CD4-positive, alpha-beta T cell treated with Interleukin-6 for 4 hours (primary cell): ENCODE data around the gene UBAC2.

Experiments used
- DNase-seq: peaks from one replicate; pipeline ENCODE4 v3.0.0-alpha.2; 2020; ENCODE audit warnings: mixed read lengths

UBAC2 gene

DNA sequence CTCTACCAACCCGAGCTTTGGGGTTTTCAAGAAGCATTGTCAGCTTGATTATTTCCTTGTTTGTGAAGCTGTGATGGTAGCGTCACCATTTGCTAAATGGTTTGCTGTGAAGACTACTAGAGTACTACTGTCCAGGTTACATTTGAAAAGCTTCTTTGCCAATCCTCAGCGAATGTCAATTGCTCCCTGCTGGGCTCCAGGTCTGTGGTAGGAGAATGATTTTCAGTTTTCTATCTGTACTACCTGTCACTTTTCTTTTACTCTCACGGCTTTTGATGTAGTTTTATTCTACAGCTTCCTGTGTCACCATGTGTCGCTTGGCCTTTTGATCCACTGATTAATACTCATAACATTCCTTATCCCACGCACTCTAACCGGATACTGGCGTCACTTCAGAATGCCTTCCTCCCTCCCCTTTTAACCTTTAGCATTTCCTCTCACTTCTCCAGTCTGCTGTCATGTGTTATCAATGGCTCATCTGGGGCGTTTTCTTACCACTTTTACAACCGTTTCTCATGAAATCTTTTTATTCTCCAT, 114.1 kb downstream of the UBAC2 start:
- DNase-seq, result peak; percentile 65

DNA sequence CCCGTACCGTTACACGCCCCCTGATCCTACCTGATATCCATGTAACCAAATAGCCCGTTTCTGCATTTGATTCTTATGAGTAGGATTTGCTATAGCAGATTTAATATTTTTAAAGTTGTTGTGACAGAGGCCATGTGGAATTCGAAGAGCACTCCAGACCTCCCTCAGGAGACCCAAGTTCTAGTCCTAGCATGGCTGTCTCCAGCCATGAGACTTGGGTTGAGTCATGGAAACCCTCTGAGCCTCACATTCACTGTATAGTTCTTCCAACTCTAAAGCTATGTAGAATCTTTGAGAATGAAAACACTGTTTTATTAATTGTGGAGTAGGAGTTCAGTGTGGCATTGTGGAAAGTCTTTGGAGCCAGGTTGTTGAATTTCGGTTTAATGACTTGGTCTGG, 114.5 kb downstream of the UBAC2 start:
- DNase-seq, result no peak

DNA sequence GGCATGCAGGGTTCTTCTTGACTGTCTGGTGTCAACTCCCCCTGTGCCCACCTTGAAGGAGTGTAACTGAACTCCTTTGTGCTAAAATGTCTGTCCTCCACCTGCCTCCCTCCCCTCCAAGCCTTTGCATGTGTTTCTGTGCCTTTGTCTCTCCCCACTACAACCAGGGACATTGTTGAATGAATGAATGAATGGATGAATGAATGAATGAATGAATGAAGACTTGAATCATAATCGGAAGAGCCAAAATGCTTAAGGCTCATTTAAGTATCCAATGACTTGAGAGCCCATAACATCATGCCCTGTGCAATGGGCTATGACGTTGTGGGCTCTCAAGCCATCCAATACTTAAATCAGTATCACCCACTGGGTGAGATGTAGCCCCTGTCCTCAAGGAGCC, 115.6 kb downstream of the UBAC2 start:
- DNase-seq, result no peak

DNA sequence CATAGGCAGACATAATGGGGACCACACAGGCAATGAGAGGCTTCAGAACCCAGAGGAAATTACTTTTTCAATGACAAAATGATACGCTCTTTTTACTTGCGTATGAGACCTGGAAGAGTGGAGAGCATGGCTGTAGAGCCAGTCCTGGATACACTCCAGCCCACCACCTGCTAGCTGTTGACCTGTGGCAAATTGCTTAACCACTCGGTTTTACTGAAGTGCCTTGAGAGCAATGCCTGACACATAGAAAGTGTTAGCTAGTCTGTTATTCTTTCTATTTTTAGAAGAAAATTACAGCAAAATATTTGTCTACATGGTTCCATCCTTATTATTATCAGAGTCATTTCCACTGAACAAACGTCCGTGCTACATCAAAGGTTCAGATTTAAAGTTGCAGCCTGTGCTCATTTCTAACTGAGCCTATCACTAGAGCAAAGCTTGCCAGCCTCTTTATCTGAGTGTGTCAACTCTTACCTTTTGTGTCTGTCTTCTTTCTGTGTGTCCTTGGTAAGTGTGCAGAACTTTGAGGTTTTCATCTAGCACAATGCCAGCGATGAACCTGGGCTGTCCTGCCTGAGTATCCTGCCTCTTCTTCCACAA, 116.1 kb downstream of the UBAC2 start:
- DNase-seq, result no peak

DNA sequence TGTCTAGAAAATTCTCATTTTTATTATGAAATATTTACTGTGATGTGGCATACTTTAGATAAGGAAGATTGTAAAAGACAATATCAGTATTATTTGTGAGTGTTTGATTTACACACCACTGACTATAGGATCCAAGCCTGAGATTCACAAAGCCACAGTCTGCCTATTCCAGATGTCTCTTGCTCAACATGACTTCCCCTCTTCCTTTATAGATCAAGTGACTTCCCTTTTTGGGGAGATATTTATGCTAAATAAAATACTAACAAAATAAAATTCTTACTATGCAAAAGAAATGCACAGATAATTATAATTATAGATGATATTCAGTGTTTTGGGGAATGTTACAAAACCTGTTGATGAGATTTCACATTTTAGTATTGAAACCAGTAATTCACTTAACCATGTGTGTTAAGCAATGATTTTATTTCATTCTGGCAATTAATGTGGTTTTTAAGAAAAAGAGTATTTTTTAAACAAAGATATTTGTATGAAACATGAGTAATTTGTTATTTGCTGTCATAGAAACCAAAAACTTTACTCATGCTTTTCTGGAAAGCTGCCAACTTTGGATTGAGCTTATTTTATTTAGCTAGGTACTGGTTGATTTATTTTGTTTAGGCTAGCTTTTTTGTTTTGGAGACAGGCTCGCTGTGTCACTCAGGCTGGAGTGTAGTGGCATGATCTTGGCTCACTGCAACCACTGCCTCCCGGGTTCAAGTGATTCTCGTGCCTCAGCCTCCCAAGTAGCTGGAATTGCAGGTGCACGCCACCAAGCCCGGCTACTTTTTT, 120.2 kb downstream of the UBAC2 start:
- DNase-seq, result peak; percentile 49

DNA sequence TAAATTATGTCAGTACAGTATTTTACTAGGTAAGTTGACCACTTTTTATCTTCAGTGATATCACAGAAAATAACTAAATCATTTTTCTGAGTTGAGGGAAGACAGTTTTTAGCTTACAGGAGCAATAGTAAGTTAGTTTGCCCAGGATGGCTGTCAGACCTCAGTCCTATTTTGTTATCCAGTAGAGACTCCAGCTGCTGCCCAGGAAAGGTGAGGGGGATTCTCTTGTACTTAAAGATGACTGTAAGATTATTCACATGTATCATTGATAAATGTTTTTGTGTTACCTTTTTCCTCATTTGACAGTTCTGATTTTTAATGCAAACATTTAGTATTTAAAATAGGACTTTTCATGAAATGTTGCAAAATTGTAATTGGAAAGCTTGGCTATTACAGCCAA, 121.1 kb downstream of the UBAC2 start:
- DNase-seq, result no peak

DNA sequence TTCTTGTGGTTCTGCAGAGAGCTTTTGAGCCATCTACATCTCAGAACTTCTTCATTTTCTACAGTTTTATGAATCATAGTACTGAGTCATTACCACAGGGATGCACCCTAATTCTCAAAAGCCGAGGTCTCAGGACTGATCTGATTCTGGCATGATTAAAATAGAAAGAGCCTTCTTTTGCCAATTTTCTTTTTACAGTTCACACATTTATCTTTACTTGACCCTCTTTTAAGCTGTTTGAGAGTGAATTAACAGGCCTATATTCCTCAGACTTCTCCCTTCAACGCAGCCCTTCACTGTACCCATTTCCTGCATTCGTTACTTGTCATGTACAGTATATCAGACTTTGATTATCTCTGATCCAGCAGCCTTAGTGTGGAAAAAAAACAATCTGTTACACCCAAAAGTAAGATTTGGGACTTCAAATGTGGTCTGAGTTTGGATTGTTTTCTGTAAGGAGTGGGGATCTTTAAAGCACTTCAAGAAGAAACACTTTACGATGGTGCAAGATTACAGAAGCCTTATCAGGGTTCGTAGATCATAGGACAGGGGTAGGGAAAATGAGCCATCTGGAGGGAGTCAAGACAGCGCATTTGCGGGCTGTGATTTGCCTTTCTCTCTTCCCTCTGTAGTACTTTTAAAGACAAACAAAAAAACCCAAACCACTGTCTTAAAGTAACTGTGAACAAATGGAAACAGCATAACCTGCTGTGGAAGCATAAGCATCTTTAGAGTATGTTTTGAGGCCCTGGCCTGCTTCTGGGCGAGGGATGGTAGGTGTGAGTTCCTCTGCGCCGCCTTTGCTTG, 121.8 kb downstream of the UBAC2 start:
- DNase-seq, result peak; percentile 53

DNA sequence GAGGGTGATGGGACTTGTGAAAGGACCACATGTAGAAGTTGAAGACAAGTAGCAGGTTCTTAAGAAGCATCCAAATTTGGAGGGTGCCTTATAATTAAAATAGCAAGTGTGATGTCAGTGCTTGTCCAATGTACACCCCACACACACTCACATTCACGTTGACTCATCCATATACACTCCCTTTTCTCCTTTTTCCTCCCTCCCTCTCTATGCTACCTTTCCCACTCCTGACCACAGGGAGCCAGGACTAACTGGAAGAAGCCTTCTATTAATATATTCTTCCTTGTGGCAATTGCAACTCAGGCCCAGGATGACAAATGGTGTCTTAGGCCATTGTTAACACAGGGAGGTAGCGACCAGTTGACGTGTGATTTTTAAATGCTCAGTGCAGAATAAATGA, 122.8 kb downstream of the UBAC2 start:
- DNase-seq, result no peak

DNA sequence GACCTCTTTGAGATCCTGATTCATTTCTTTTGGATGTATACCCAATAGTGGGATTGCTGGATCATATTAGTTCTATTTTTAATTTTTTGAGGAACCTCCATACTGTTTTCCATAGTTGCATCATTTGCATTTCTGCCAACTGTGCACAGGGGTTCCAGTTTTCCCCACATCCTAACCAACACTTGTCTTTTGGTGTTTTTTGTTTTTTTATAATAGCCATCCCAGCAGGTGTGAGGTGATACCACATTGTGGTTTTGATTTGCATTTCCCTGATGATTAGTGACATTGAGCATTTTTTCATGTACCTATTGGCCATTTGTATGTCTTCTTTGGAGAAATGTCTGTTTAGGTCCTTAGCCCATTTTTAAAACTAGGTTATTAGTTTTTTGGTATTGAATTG, 125.4 kb downstream of the UBAC2 start:
- DNase-seq, result no peak

DNA sequence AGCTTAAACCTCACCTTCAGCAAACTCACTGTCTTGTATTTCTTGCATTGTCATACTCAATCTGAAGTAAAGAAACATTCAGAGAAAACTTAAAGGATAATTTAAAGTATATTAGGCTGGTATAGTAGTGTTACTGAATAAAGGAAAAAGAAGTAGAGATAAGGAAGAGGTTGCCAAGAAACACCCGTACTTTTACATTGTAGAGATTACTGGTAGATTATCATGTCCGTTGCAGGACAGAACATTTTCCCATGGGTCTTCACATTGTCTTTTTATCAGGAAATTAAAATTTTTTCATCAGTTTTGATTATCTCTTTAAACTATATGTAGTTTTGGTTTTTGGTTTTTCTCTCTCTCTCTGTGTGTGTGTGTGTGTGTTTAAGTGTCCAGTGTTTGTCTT, 126.5 kb downstream of the UBAC2 start:
- DNase-seq, result no peak

DNA sequence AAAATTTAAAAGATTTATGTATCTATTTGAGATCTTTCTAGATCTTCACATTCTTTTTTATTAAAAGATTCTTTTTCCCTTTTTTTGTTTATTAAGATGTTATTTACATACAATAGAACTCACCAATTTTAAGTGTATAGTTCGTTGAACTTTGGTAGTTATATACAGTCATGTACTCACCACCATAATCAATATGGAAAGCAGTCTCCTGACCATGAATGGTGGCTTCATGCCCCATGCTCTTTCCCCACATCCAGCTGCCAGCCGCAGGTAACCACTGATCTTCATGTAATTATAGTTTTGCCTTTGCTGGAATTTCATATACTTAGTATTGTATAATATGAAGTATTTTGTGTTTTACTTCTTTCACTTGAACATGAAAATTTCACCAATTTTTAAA, 127.1 kb downstream of the UBAC2 start:
- DNase-seq, result no peak

DNA sequence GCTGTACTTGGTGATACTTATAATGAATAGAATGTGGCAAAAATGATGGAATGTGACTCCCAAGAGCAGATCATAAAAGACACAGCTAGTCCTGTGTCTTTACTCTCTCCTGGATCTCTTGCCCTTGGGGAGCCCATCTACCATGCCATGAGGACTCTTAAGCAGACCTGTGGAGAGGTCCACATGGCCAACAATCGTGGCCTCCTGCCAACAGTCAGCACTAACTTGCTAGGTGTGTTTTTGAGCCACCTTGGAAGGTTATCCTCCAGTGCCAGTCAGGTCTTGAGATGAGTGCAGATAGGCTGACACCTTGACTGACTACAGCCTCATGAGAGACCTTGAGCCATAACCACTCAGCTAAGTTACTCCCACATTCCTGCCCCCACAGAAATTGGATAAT, 128.8 kb downstream of the UBAC2 start:
- no peak for DNase-seq

DNA sequence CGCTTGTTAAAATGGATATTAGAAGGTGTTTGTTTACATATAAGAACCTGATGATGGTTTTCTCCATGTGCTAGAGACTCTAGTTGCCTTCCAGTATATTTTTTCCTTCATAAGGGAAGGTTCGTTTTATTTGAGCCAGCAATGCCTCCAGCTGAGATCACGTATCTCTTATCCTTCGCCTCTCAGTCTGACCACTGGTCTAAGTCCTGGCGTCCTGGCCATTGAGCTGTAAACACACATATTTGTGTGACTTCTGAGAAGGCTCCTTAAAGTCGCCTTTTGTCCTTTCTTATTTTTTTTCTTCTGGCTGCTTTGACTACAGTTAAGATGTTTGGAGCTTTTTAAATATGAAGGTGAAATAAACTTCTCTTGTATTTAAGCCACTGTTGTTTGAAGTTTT, 130.3 kb downstream of the UBAC2 start:
- no peak for DNase-seq

DNA sequence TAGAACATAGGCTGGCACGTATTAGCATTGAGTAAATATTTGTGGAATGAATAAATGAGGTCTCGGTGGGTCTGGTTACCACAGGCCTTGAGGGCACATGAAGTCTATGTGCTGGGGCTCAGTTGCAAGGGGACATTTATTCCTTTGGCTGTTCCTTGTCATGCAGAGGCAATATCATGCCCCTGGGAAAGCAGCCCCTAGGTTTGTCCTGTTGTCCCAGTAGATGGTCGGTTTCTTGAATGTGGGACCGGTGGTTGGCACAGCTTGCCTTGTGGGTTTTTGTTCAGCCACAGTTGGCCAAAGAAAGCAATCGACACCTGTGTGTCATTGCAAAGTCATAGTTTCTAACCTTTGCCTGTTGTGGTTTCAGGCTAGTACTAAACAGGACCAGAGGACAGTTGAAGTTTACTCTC, 131.2 kb downstream of the UBAC2 start:
- DNase-seq, result no peak

DNA sequence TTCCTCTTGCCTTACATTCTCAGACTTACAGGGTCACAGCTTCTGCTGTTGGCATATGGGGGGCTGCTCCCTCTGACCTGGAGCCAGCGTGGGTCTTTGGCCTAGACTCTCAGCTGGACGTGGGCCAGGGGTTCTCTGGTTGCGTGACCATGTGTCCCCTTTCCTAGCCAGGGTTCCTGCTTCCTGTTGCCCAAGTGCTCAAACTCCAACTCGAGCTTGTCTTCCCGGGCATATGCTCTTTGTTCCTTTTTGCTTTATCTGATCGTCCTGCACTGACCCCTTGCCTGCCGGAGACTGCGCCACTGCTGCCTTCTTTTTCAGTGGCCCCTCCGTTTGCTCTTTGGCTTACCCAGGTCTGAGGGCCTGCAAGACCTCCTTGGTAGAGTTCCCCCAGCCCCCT, 131.8 kb downstream of the UBAC2 start:
- DNase-seq, result no peak

DNA sequence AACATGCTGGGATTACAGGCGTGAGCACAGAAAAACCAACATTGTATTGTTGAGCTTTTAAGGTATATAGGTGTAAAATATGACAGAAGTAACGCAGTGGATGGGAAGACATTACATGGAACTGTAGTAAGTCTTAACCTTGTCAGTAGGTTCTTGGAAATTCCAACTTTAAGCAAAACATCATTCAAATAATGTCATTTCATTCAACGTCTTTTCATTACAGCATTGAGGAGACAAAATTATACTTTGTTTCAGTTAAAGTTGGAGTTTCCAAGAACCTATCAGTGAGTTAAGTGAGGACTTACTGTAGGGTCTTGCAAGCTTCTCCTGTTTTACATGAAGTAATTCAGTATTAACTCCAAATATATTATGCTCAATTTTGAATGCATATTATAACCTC, 133.6 kb downstream of the UBAC2 start:
- no peak for DNase-seq

DNA sequence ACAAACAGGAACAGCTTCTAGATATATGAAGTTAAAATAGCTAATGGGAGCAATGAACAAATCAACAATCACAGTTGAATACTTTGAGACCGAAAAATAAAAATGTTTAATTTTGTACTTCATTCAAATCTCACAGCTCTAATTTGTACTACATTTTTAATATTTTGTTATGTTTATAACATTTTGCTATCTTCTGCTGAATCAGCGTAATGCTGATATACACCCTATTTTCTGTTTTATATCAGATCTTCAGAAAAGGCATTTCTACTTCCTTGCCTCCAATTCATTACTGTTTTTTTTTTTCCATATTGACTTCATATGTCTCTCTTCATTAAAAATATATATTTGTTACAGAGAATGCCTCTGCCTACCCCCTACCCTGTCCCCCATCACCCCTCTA, 134.4 kb downstream of the UBAC2 start:
- no peak for DNase-seq

DNA sequence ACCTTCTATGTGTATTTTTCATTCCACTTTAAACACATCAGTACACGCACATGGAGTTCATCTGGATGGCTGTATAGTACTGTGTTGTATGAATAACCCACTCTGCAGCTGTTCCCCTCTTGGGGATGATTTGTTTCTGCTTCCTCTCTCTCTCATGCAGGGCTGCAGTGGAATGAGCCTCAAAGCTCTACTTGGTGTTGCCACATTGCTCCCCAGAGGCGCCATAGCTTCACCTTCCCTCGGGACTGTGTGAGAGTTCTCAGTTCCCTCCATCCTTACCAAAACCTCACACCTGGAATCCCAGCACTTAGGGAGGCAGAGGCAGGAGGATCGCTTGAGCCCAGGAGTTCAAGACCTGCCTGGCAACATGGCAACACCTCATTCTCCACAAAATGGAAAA, 134.9 kb downstream of the UBAC2 start:
- DNase-seq, result no peak

DNA sequence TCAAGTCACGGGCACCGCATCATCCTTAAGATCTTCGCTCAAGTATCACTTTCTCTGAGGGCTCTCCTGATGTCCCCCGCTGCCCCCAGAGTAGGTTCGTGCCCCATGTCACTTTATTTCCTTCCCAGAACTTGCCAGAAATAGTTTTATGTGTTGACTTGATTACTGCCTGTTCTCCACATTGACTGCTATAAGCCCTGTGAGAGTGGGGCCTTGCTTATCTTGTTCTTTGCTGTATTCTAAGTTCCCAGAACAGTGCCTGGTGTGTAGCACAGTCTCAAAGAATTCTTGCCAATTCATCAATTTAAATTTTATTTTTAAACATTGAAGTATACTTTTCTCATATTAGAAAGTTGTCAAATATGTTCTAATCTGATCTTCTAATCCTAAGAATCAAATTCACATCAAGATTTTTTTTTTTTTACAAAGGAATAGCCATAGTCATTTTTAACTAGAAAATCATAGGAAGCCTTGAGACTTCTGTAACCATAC, 138.6 kb downstream of the UBAC2 start:
- DNase-seq, result no peak

DNA sequence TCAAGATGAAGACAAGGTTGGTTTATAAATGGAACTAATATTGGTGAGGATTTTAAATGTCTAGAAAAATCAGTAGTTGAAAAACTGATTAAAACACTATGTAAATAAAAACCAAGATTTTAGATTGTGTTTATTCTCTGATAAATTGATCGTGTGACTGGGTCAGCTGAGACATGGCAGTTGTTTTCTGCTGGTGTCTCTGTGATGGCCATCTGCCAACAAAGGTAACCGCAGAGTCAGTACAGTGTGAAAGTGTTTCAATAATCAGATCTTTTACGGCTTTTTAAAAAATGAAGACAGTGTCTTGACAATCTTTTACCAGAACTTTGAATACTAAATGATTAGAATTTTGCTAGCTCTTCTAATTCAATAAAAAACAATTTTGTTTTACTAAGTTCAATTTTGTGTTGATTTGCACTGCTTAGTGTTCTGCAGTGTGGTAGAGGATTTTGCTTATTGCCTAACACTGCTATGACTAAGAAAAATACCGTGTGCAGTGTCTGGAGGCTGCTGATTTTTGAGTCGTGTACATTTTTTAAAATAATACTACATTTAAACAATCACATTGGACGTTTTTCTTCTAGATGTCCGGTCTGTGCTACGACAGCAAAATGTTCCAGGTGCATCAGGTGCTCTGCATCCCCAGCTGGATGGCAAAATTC, 139.2 kb downstream of the UBAC2 start:
- DNase-seq, result peak; percentile 76

DNA sequence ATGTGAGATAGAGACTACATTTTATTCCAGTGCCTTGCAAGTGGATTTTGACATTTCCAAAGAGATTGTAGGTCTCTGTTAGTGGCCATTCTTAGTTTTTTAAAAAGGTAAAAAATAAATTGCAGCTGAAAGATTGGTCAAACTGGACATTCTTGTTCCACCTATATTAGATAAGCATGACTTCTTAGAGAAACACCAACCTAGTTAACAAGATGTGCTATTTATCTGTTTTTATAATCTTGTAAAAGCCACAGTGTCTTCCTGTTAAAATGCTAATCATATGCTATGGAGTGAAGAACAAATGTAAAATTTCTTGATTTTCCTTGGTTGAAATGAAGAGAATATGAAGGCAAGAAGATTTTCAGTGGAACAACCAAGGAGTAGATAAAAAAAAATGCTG, 140.0 kb downstream of the UBAC2 start:
- DNase-seq, result no peak

DNA sequence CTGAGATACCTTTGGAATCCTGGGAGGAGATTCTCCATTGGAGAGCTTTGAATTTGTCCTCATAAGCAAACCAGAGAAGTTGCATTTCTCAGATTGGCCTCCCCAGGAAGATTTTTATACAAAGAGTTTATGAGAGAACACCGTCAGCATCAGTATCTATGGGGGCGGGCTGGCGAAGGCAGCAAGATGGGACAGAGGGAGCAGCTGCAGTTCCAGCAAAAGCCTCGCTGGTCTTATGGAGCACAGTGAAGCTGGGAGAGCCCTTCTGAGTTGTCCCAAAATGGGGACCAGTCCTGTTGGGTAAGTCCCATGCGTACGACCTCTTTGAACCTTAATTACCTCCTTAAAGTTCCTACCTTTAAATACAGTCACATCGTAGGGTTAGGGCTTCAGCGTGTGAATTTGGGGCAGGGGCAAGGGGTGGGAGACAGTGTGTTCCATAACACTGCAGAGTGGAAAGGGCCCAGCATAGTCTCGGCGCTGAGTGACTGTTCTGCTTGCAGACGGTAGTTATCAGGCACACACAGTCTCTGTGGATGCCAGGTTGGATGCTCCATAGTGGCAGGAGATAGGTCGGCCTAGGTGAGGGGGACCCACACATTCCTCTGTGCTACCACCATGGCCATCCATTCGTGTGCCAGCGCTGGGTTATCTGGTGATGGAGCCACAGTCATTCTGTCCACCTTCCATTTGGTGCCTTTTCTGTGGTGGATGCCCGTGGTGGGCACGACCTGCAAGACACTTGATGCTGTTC, 141.5 kb downstream of the UBAC2 start:
- DNase-seq, result no peak
